Embryonic facial prominence (tissue), 1 donor: ENCODE data around the gene CLCN2.
"Not testable (repeated sequence)": the region's sequence is repeated elsewhere in the genome, so short reads cannot be mapped to it uniquely, and the experiment has no call there.

ENCODE experiments used
- DNase-seq: peaks from one replicate; pipeline ENCODE4 v3.0.0-alpha.2; 2016; ENCODE audit errors: extremely low spot score

The CLCN2 gene

GRCh38 chr3:184345317-184346144 lies 15.9 kb downstream of the CLCN2 start:
- no peak for DNase-seq

- DNase-seq, result no peak
Observed at GRCh38 chr3:184344579-184345316, 16.7 kb downstream of the CLCN2 start.

- DNase-seq, result no peak
Observed at GRCh38 chr3:184343200-184343876, 18.1 kb downstream of the CLCN2 start.

GRCh38 chr3:184341925-184342324 lies 19.5 kb downstream of the CLCN2 start:
- no peak for DNase-seq

GRCh38 chr3:184339451-184340135 lies 21.8 kb downstream of the CLCN2 start:
- not testable (repeated sequence) for DNase-seq

GRCh38 chr3:184339001-184339400 lies 22.4 kb downstream of the CLCN2 start:
- DNase-seq, result no peak

- DNase-seq, result peak; percentile 79
Observed at GRCh38 chr3:184338511-184338945, 22.9 kb downstream of the CLCN2 start.

- DNase-seq, result no peak
Observed at GRCh38 chr3:184337981-184338380, 23.4 kb downstream of the CLCN2 start.

- no peak for DNase-seq
Observed at GRCh38 chr3:184337399-184337714, 24.0 kb downstream of the CLCN2 start, which contains the start of gene FAM131A. TSS of gene FAM131A (plus strand) at chr3:184337600. CDS start at chr3:184337631, 31 bp downstream.

GRCh38 chr3:184336547-184337398 lies 24.6 kb downstream of the CLCN2 start:
- DNase-seq, result peak; percentile 53

GRCh38 chr3:184335661-184336546 lies 25.5 kb downstream of the CLCN2 start:
- DNase-seq, result peak; percentile 85

GRCh38 chr3:184335291-184335660 lies 26.1 kb downstream of the CLCN2 start:
- no peak for DNase-seq

GRCh38 chr3:184334470-184335158 lies 26.8 kb downstream of the CLCN2 start:
- no peak for DNase-seq

GRCh38 chr3:184333700-184334099 lies 27.7 kb downstream of the CLCN2 start:
- no peak for DNase-seq

- DNase-seq, result no peak
Observed at GRCh38 chr3:184333190-184333589, 28.2 kb downstream of the CLCN2 start.

- DNase-seq, result no peak
Observed at GRCh38 chr3:184332370-184333090, 28.9 kb downstream of the CLCN2 start.

GRCh38 chr3:184328516-184328915 lies 32.9 kb downstream of the CLCN2 start:
- DNase-seq, result no peak

- no peak for DNase-seq
Observed at GRCh38 chr3:184327171-184327570, 34.2 kb downstream of the CLCN2 start.
